GOT3 (cell line): ENCODE data around the gene ABCB6.
"Not testable (repeated sequence)": the region's sequence is repeated elsewhere in the genome, so short reads cannot be mapped to it uniquely, and the experiment has no call there.

Experiments used
- DNase-seq: peaks from one replicate; lab custom pipeline; 2025; ENCODE audit warnings: mixed read lengths; lab: John Stamatoyannopoulos, UW

ABCB6 gene

GRCh38 chr2:219218732-219219701, at the start of gene ABCB6:
ABCB6 (minus strand) TSS chr2:219218958; CDS start chr2:219218673, 285 bp downstream.
- DNase-seq: peak; percentile 59

GRCh38 chr2:219268294-219268693, 49.5 kb upstream of the ABCB6 start:
- no peak for DNase-seq

GRCh38 chr2:219266886-219267285, 48.1 kb upstream of the ABCB6 start:
- no peak for DNase-seq

- DNase-seq: no peak
Observed at GRCh38 chr2:219266232-219266631, 47.5 kb upstream of the ABCB6 start.

- DNase-seq: no peak
Observed at GRCh38 chr2:219261024-219261855, 42.5 kb upstream of the ABCB6 start.

- DNase-seq: not testable (repeated sequence)
Observed at GRCh38 chr2:219258942-219259341, 40.2 kb upstream of the ABCB6 start.

GRCh38 chr2:219254590-219255201, 35.9 kb upstream of the ABCB6 start:
- DNase-seq: no peak

- DNase-seq: no peak
Observed at GRCh38 chr2:219253753-219254589, 35.2 kb upstream of the ABCB6 start, which contains the start of gene TUBA4A. TUBA4A (minus strand) TSS chr2:219253918; CDS start chr2:219253858, 60 bp downstream.

- DNase-seq: no peak
Observed at GRCh38 chr2:219252900-219253752, 34.4 kb upstream of the ABCB6 start, which contains the start of gene TUBA4B. TUBA4B (plus strand) TSS chr2:219253243; CDS start chr2:219253408, 165 bp downstream.

- DNase-seq: no peak
Observed at GRCh38 chr2:219252570-219252899, 33.8 kb upstream of the ABCB6 start.

- no peak for DNase-seq
Observed at GRCh38 chr2:219252084-219252483, 33.3 kb upstream of the ABCB6 start.

GRCh38 chr2:219251656-219252055, 32.9 kb upstream of the ABCB6 start:
- DNase-seq: no peak

- no peak for DNase-seq
Observed at GRCh38 chr2:219250049-219250781, 31.5 kb upstream of the ABCB6 start.

GRCh38 chr2:219249203-219249980, 30.6 kb upstream of the ABCB6 start:
- DNase-seq: peak; percentile 60

GRCh38 chr2:219248845-219249202, 30.1 kb upstream of the ABCB6 start:
- no peak for DNase-seq

- DNase-seq: no peak
Observed at GRCh38 chr2:219247678-219248642, 29.2 kb upstream of the ABCB6 start.

GRCh38 chr2:219246559-219246958, 27.8 kb upstream of the ABCB6 start:
- no peak for DNase-seq

GRCh38 chr2:219245899-219246230, 27.1 kb upstream of the ABCB6 start:
- DNase-seq: no peak
